H1 (cell line): ENCODE results near the gene PPP2R2B. TPM values are rescaled to one million over a fixed set of nuclear protein-coding genes. Genes with fewer than 3 reads are reported as not detected.
A peak's percentile ranks its signal among the peaks of the same experiment; 100 is the strongest.

Source experiments
- CTCF ChIA-PET: fragments of 300-600 bp; sonication (Branson Sonifier 250); formaldehyde crosslinking; loops from one replicate; lab custom pipeline; 2021; ENCODE audit not compliant: partially characterized antibody; lab: Charles Lee
- POLR2A ChIA-PET: fragments of 300-600 bp; sonication (Branson Sonifier 250); formaldehyde crosslinking; loops from one replicate; lab custom pipeline; 2021; ENCODE audit warnings: inconsistent platforms; ENCODE audit not compliant: partially characterized antibody; lab: Charles Lee
- DNase-seq, 2 experiments: peaks; one replicate each; pipeline versions ENCODE4 v3.0.0 to v3.0.0-alpha.2; 2010 to 2022; ENCODE audit warnings: low spot score in 2 of 2, low read depth in 1 of 2, mixed read lengths in 1 of 2
- FAIRE-seq: peaks from 2 replicates; lab custom pipeline; 2011; peaks lifted over from hg19 to GRCh38; lab: Jason Lieb, UNC
- H2AFZ ChIP-seq: 2 replicates; pipeline ENCODE4 v1.8.1; 2012; ENCODE audit warnings: low read length, inconsistent platforms
- H2AK5ac ChIP-seq: 2 replicates; pipeline ENCODE4 v1.6.1; 2013; ENCODE audit warnings: low read depth, low read length
- H2BK120ac ChIP-seq: replicated peaks from 2 replicates; pipeline ENCODE3; 2013; ENCODE audit warnings: low read depth, low read length, inconsistent platforms
- H2BK12ac ChIP-seq: 2 replicates; pipeline ENCODE4 v1.6.1; 2013; ENCODE audit warnings: low read depth, low read length
- H2BK15ac ChIP-seq: 2 replicates; pipeline ENCODE4 v1.6.1; 2013; ENCODE audit warnings: low read length
- H2BK20ac ChIP-seq: 2 replicates; pipeline ENCODE4 v1.6.1; 2013; ENCODE audit warnings: low read length
- H2BK5ac ChIP-seq: 2 replicates; pipeline ENCODE4 v1.6.1; 2013; ENCODE audit warnings: low read depth, low read length
- H3K14ac ChIP-seq: 2 replicates; pipeline ENCODE4 v1.6.1; 2013; ENCODE audit warnings: inconsistent platforms; ENCODE audit not compliant: insufficient read length
- H3K18ac ChIP-seq: 2 replicates; pipeline ENCODE4 v1.6.1; 2013; ENCODE audit warnings: low read length; ENCODE audit errors: extremely low read depth
- H3K23ac ChIP-seq: 2 replicates; pipeline ENCODE4 v1.6.1; 2013; ENCODE audit warnings: inconsistent platforms; ENCODE audit not compliant: insufficient read length
- H3K23me2 ChIP-seq: 2 replicates; pipeline ENCODE4 v1.6.1; 2013; ENCODE audit warnings: low read depth, low read length
- H3K27ac ChIP-seq: 2 replicates; pipeline ENCODE4 v1.6.1; 2011; ENCODE audit warnings: low read depth, low read length, inconsistent platforms
- H3K27me3 ChIP-seq, 4 experiments: replicated peaks in 1 of 4; 1 replicate in 1 of 4; 2 replicates in 3 of 4; pipeline versions ENCODE4 v1.6.1 to v1.8.1; 2011 to 2013; ENCODE audit warnings: low read length in 3 of 4, mild to moderate bottlenecking in 3 of 4, inconsistent platforms in 2 of 4, mixed read lengths in 2 of 4, moderate library complexity in 1 of 4; ENCODE audit not compliant: control insufficient read depth in 3 of 4, insufficient read depth in 3 of 4; ENCODE audit errors: extremely low read depth in 1 of 4
- H3K36me3 ChIP-seq, 4 experiments: 2 replicates each; pipeline versions ENCODE4 v1.6.1 to v1.8.1; 2011 to 2013; ENCODE audit warnings: mild to moderate bottlenecking in 4 of 4, low read length in 3 of 4, moderate library complexity in 2 of 4, control low read depth in 1 of 4, inconsistent platforms in 1 of 4; ENCODE audit not compliant: insufficient read depth in 4 of 4, control insufficient read depth in 2 of 4
- H3K4ac ChIP-seq: replicated peaks from 2 replicates; pipeline ENCODE3; 2013; ENCODE audit warnings: low read length, low read depth, mixed read lengths, inconsistent platforms; ENCODE audit not compliant: insufficient read length
- H3K4me1 ChIP-seq, 4 experiments: replicated peaks in 1 of 4; 1 replicate in 1 of 4; 2 replicates in 3 of 4; pipeline versions ENCODE4 v1.6.1 to v1.8.1; 2011 to 2013; ENCODE audit warnings: low read length in 3 of 4, inconsistent platforms in 2 of 4, mixed read lengths in 1 of 4; ENCODE audit not compliant: insufficient read depth in 4 of 4, control insufficient read depth in 3 of 4
- H3K4me2 ChIP-seq, 2 experiments: 2 replicates each; pipeline versions ENCODE4 v1.6.1 to v1.8.1; 2011 to 2013; ENCODE audit warnings: low read depth in 2 of 2, low read length in 2 of 2, control low read depth in 1 of 2, inconsistent platforms in 1 of 2, mild to moderate bottlenecking in 1 of 2; ENCODE audit not compliant: insufficient read depth in 1 of 2
- H3K4me3 ChIP-seq, 4 experiments: fragments of 200-600, 300-600 bp in 1 of 4; sonication (generic), shearing (Covaris generic), sonication (Bioruptor Twin) in 1 of 4; 2 replicates each; pipeline versions ENCODE4 v1.5.1 to v1.8.1; 2011 to 2016; ENCODE audit warnings: low read length in 4 of 4, low read depth in 3 of 4, control low read depth in 2 of 4, inconsistent platforms in 2 of 4, mild to moderate bottlenecking in 2 of 4, mixed read lengths in 1 of 4, moderate library complexity in 1 of 4; ENCODE audit not compliant: insufficient read depth in 2 of 4; ENCODE audit errors: extremely low read depth in 1 of 4
- H3K56ac ChIP-seq: replicated peaks from 2 replicates; pipeline ENCODE3; 2013; ENCODE audit warnings: low read depth, mild to moderate bottlenecking, mixed read lengths, low read length, inconsistent platforms; ENCODE audit not compliant: insufficient read length
- H3K79me1 ChIP-seq: 2 replicates; pipeline ENCODE4 v1.6.1; 2013; ENCODE audit warnings: low read depth, low read length, control low read depth
- H3K79me2 ChIP-seq, 2 experiments: 2 replicates each; pipeline versions ENCODE4 v1.6.1 to v1.8.1; 2012 to 2013; ENCODE audit warnings: low read length in 2 of 2, mild to moderate bottlenecking in 2 of 2, inconsistent platforms in 1 of 2; ENCODE audit not compliant: insufficient read depth in 2 of 2, control insufficient read depth in 1 of 2
- H3K9ac ChIP-seq, 4 experiments: replicated peaks in 1 of 4; 1 replicate in 1 of 4; 2 replicates in 3 of 4; pipeline versions ENCODE4 v1.6.1 to v1.8.1; 2011 to 2013; ENCODE audit warnings: low read depth in 3 of 4, low read length in 3 of 4, control low read depth in 2 of 4, mild to moderate bottlenecking in 2 of 4, moderate library complexity in 2 of 4, inconsistent platforms in 1 of 4; ENCODE audit errors: extremely low read depth in 1 of 4
- H3K9me3 ChIP-seq, 2 experiments: 2 replicates each; pipeline versions ENCODE4 v1.6.1 to v1.8.1; 2012 to 2013; ENCODE audit warnings: mild to moderate bottlenecking in 2 of 2, moderate library complexity in 2 of 2, control low read depth in 1 of 2, inconsistent platforms in 1 of 2, low read depth in 1 of 2, low read length in 1 of 2, mixed read lengths in 1 of 2; ENCODE audit not compliant: insufficient read depth in 2 of 2
- H4K20me1 ChIP-seq, 2 experiments: replicated peaks in 1 of 2; 2 replicates each; pipeline versions ENCODE3 to v1.8.1; 2011 to 2013; ENCODE audit warnings: inconsistent platforms in 2 of 2, low read length in 2 of 2, mild to moderate bottlenecking in 1 of 2; ENCODE audit not compliant: insufficient read depth in 2 of 2, control insufficient read depth in 1 of 2
- H4K5ac ChIP-seq: 2 replicates; pipeline ENCODE4 v1.6.1; 2013; ENCODE audit warnings: low read length, low read depth, mixed read lengths, inconsistent platforms; ENCODE audit not compliant: insufficient read length
- H4K8ac ChIP-seq: 2 replicates; pipeline ENCODE4 v1.8.0; 2013; ENCODE audit warnings: mild to moderate bottlenecking, moderate library complexity, low read length, inconsistent platforms; ENCODE audit not compliant: insufficient read depth; ENCODE audit errors: extremely low read depth
- H4K91ac ChIP-seq: replicated peaks from 2 replicates; pipeline ENCODE3; 2013; ENCODE audit warnings: low read length, mixed read lengths, inconsistent platforms; ENCODE audit not compliant: insufficient read length
- ASH2L ChIP-seq: fragments of 200-600, 300-600 bp; sonication (generic); IDR thresholded peaks from one replicate; pipeline ENCODE4 v1.7.1; 2017; ENCODE audit warnings: low read length
- CEBPB ChIP-seq: IDR thresholded peaks from 2 replicates; pipeline ENCODE4 v1.6.1; 2012; ENCODE audit warnings: low read depth, low read length
- EZH2 ChIP-seq: fragments of 200-600 bp; sonication (generic); IDR thresholded peaks from 2 replicates; pipeline ENCODE4 v1.7.1; 2012; ENCODE audit warnings: low read depth, mild to moderate bottlenecking, moderate library complexity, low read length, inconsistent platforms; ENCODE audit not compliant: severe bottlenecking
- TEAD4 ChIP-seq: IDR thresholded peaks from 2 replicates; pipeline ENCODE4 v1.6.1; 2012; ENCODE audit warnings: low read depth, low read length, inconsistent platforms, mixed read lengths
- WGBS, 2 experiments: shearing (Covaris generic) in 1 of 2; methylation state at CpG; one replicate each; pipeline versions ENCODE4 v1.1.6 to v1.1.7; 2013 to 2015; ENCODE audit warnings: low lambda C conversion rate in 2 of 2, mixed read lengths in 2 of 2, inconsistent platforms in 1 of 2, low coverage in 1 of 2, missing lambda C conversion rate in 1 of 2; ENCODE audit not compliant: insufficient replicate concordance in 2 of 2, insufficient coverage in 1 of 2, insufficient read length in 1 of 2; ENCODE audit errors: extremely low coverage in 1 of 2, missing lambda C conversion rate in 1 of 2; 5-methylcytosine and 5-hydroxymethylcytosine counted together
- polyA plus RNA-seq, 7 experiments: library from polyadenylated mRNA; depleted of rRNA in 3 of 7; stranded (reverse) in 5 of 7; unstranded in 2 of 7; fragments of >200 nt in 5 of 7; fragments of 200-250 nt in 2 of 7; gene quantifications; 1 replicate in 5 of 7; 2 replicates in 1 of 7; 4 replicates in 1 of 7; pipeline versions ENCODE4 v1.2.1 to v1.2.3, GENCODE V29; 2011 to 2013; ENCODE audit warnings: missing spikeins in 2 of 7, mixed read lengths in 2 of 7
- total RNA-seq: library from RNA; stranded (reverse); fragmentation: NEBNext Ultra II Directional; extraction: Animal tissue kit (Norgen Biotek cat#: 25700); gene quantifications from 2 replicates; pipeline ENCODE4 v1.2.1, GENCODE V29; 2021

The PPP2R2B gene
- total and polyA plus RNA-seq, 2 of the 8 experiments (the other 6 are each of a cell fraction or from before 2014, with no cell fraction given), result 21.1 to 37.1 TPM

- Histone ChIP-seq H3K9ac (no peak overlapping the region), H2BK15ac (no peak overlapping the region), H3K18ac (no peak overlapping the region), H3K23ac (no peak overlapping the region), H4K91ac (no peak overlapping the region), H3K4ac (no peak overlapping the region), H2BK120ac (no peak overlapping the region), H2BK12ac (no peak overlapping the region), H3K14ac (no peak overlapping the region), H2AFZ (no peak overlapping the region; the same call in 1 of the 2 replicates), H4K20me1 (no peaks in the 10 kb centered on the region), H2BK5ac (no peak overlapping the region), H3K56ac (no peak overlapping the region), H3K4me1 (peaks cover 2 to 11% (median 5%) of the 10 kb centered on the region in 4 experiments; a peak in 5 of 7 replicates), H3K23me2 (no peaks in the 10 kb centered on the region; the same call in none of the 2 replicates), H3K9me3 (peaks cover 3 to 6% of the 10 kb centered on the region in 2 experiments; a peak in 2 of 4 replicates), H3K4me3 (no peak overlapping the region), H3K79me1 (no peaks in the 10 kb centered on the region), H3K4me2 (peak overlapping the region in 1 of 2 experiments; percentile 26; a peak in 1 of 4 replicates), H4K8ac (no peak overlapping the region), H3K27me3 (no peaks in the 10 kb centered on the region), H3K27ac (no peak overlapping the region), H3K36me3 (no peaks in the 10 kb centered on the region), H2AK5ac (no peak overlapping the region), H4K5ac (no peak overlapping the region), H2BK20ac (no peak overlapping the region), H3K79me2 (no peaks in the 10 kb centered on the region)
- DNase-seq (no peak), FAIRE-seq (peak; percentile 92)
- TF ChIP-seq TEAD4 (peak; percentile 77), CEBPB (no peak), ASH2L (peak; percentile 29), EZH2 (no peak)
- POLR2A ChIA-PET, result no interaction called here
- 46% methylated on average over 3 of the region's 3 CpGs; no CpG with 5 or more reads in 1 of the 2 experiments for WGBS, 2 experiments
- CTCF ChIA-PET, result interaction anchor here (1.1 kb wide), 1 partner anchor 27 kb away, joined by 4 read pairs; no protein-coding TSS in a partner anchor
Measured at GRCh38 chr5:146560205-146560812, 318.2 kb downstream of the PPP2R2B start.
